HG03342 (cell line): ENCODE measurements around the gene MVP.
A peak's percentile ranks its signal among the peaks of the same experiment; 100 is the strongest.

Experiments
- ATAC-seq: cut with Tn5 transposase; IDR thresholded peaks from one replicate; pipeline ENCODE4 v1.9.1; 2021; ENCODE audit warnings: mild to moderate bottlenecking, moderate library complexity; ENCODE audit not compliant: unreplicated experiment

MVP gene

DNA sequence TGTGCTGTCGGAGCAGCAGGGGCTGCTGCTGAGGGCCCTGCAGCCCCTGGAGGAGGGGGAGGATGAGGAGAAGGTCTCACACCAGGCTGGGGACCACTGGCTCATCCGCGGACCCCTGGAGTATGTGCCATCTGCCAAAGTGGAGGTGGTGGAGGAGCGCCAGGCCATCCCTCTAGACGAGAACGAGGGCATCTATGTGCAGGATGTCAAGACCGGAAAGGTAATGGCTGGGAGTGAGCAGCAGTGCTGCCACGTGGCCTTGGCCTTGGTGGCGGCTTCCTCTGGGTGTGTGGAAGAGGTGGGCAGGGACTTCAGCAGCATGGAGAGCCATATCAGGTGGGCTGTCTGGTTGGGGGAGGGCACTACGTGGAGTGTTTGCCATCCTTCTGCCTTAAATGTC lies 20.0 kb downstream of the MVP start:
- ATAC-seq = no peak

- ATAC-seq = no peak
Measured at GRCh38 chr16:29841631-29842030, 21.4 kb downstream of the MVP start.

DNA sequence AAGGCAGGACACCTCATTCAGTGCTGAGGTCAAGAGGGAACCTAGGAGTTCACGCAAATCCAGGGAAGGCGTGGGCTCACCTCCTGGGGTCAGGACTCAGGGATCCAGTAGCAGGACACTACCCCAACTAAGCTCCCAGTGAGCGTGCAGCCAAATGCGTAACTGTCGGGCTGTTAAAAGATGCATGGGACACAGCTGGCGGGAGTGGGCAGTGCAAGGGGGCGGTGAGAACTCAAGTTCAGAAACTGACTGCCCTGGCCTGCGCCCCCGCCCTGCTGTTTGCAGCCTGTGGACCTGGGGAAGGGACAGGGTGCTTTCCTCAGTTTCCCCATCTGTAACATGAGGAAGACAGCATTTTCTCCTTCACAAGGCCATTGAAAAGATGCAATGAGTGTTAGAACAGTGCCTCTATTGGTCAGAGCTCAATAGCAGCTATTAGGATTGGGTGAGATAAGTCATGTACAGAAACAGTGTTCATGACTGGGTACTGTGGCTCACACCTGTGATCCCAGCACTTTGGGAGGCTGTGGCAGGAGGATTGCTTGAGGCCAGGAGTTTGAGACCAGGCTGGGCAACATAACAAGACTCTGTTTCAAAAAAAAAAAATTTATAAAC lies 22.6 kb downstream of the MVP start:
- no peak for ATAC-seq

GRCh38 chr16:29843931-29844330 lies 23.7 kb downstream of the MVP start:
- no peak for ATAC-seq

DNA sequence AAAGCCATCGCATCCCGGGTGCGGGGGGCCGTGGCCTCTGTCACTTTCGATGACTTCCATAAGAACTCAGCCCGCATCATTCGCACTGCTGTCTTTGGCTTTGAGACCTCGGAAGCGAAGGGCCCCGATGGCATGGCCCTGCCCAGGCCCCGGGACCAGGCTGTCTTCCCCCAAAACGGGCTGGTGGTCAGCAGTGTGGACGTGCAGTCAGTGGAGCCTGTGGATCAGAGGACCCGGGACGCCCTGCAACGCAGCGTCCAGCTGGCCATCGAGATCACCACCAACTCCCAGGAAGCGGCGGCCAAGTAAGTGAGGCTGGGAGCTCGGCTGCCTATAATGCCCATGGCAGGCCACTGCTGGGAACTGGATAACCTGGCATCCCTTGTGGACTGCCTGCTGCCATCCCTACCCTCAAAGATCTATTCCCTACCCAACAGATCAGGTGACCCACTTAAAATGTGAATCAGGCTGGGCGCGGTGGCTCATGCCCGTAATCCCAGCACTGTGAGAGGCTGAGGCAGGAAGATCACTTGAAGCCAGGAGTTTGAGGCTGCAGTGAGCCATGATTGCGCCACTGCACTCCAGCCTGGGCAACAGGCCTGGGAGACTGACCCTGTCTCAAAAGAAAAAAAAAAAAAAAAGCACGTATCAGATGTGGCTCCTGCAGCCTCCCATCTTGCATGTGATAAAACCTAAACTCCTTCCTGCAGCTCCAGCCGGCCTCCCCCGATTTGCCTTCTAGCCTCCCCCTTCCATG lies 24.5 kb downstream of the MVP start:
- no peak for ATAC-seq

- ATAC-seq = no peak
Measured at GRCh38 chr16:29845656-29846055, 25.4 kb downstream of the MVP start.

- ATAC-seq = no peak
Measured at GRCh38 chr16:29848420-29849297, 28.4 kb downstream of the MVP start.

- ATAC-seq = no peak
Measured at GRCh38 chr16:29849505-29849904, 29.2 kb downstream of the MVP start.

- no peak for ATAC-seq
Measured at GRCh38 chr16:29850998-29851397, 30.7 kb downstream of the MVP start.

DNA sequence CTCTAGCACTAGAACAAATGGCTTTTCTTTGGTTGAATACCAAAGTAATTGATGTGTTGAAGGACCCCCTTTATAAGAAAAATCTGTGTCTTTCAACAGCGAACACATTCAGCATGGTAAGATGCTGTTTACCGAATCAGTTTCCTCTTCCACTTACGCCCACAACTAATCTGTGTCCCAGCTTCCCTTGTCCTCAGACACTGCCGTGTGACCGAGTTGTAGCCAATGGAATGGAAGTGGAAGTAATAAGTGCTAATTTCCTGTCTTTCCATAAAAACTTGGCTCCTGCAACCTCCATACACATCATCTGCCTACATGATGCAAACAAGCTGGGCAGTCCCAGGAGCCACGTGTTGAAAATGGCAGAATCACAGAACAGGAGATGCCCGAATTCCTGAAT lies 32.4 kb downstream of the MVP start:
- no peak for ATAC-seq

GRCh38 chr16:29854520-29855100 lies 34.3 kb downstream of the MVP start:
- no peak for ATAC-seq

- ATAC-seq = no peak
Measured at GRCh38 chr16:29857133-29857760, 37.0 kb downstream of the MVP start.

DNA sequence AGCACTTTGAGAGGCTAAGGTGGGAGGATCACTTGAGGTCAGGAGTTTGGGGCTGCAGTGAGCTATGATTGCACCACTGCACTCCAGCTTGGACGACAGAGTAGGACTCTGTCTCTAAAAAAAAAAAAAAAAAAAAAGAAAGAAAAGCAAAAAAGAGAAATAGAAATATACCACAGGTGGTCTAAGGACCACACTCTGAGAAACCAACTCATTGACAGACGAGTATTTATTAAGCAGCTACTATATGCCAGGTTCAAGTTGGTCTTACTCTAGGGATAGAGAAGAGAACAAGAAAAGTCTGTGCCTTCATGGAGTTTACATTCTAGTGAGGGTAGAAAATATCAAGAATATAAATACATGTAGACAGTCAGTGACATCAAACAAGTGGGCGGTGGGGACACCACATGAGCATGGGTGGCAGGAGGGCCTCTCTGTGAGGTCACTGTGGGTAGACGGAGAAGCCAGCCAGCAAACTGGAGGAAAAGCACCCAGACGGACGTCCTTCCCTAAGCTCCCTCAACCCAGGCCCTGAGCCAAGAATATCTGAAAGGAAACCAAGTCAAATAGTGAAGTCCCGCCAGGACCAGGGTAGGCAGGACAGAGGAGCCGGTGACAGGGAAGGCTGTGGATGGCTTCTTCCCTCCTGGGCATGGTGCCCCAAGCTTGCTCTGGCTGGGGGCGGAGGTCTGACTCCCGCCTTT lies 38.0 kb downstream of the MVP start:
- ATAC-seq = no peak

GRCh38 chr16:29858974-29859373 lies 38.7 kb downstream of the MVP start:
- no peak for ATAC-seq

GRCh38 chr16:29860218-29860617 lies 40.0 kb downstream of the MVP start:
- ATAC-seq = no peak

DNA sequence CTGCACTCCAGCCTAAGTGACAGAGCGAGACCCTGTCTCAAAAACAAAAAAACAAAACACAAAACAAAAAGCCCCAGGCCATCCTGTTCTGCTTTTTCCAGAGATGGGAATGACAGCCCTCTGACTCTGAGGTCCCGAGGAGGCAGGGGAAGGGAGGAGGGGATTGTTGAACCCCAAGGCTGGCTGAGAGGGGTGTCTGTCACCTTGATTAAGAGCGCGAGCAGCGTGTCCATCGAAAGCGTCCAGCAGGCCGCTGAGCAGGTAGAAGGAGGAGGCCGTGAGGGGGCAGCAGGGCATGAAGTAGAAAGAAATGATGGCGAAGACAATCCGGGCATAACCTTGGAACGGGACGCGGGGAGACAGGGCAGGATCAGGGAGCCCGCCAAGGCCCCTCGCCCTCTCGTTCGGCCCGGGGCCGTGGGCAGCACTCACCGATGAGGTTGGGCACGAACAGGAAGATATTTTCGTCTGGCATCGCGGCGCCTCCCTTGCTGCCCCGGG lies 42.2 kb downstream of the MVP start:
- ATAC-seq = no peak

DNA sequence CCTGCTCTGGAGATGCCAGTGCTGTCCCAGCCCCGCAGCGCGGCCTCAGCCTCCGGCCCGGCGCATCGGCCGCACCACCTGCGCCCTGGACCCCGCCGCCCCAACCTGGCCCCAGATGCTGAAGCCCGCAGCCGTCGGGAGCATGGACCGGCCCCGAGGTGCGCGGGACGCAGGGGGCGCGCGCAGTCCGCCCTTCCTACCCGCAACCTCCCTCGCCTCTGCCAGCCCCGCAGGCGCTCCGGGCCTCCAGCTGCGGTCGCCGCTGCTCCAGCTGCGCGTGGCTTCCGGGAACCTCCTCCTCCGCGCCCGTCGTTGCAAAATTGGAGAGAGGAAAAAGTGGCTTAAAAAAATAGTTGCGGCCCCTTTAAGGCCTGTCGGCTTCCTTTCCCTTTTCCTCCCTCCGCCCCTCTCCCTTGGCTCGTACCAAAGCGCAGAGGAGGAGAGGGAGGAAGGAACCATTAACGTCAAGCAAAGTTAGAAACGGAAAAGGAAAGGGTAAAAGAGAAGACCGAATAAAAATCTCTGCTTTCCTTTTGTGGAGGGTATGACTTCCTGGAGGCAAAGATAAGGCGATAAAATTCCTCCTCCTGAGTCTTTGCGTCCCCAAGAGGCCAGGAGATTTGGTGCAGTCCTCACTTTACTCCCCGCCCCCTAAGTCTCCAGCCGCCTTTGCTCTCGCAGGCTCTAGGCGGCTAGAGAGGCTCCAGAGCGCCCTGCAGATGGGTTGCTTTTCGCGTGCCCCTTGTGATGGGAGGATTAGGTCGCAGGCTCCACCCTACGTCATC lies 42.8 kb downstream of the MVP start, which contains the start of gene CDIPT:
Gene CDIPT (minus strand): TSS at position 343 of the 785 bp plus-strand sequence. CDS start 369 bp downstream, outside the sequence.
- ATAC-seq = peak; percentile 92

GRCh38 chr16:29863669-29863984 lies 43.4 kb downstream of the MVP start:
- no peak for ATAC-seq

DNA sequence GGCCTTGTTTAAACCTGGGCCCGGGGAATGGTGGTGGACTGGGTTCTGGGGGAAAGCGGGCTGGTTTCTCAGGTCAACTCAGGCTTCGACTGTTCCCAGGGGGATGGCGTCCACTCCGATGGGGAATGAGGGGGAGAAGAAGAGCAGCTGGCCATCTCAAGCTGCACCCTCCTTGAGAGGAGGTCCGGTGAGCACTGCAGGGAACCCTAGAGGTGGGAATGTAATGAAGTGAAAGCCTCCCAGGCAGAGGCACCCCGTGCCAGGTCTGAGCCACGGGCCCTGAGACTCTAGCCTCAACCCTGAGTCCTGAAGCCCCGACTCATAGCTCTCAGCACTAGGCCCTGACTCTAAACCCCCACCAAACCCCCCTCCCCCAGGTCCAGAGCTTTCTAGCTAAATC lies 43.9 kb downstream of the MVP start:
- no peak for ATAC-seq
